GM18498 (cell line): ENCODE measurements around the gene SULT2A1.
"Not testable (repeated sequence)": the region's sequence is repeated elsewhere in the genome, so short reads cannot be mapped to it uniquely, and the experiment has no call there.

Experiments used
- ATAC-seq: cut with Tn5 transposase; IDR thresholded peaks from one replicate; pipeline ENCODE4 v1.9.1; 2021; ENCODE audit warnings: mild to moderate bottlenecking, moderate library complexity; ENCODE audit not compliant: unreplicated experiment

SULT2A1 gene

GRCh38 chr19:47886010-47886559, at the start of gene SULT2A1:
SULT2A1 (minus strand) TSS chr19:47886315; CDS start chr19:47886257, 58 bp downstream.
- no peak for ATAC-seq

GRCh38 chr19:47928581-47928980, 42.5 kb upstream of the SULT2A1 start:
- ATAC-seq: not testable (repeated sequence)

GRCh38 chr19:47920107-47920506, 34.0 kb upstream of the SULT2A1 start:
- not testable (repeated sequence) for ATAC-seq

GRCh38 chr19:47910191-47910590, 24.1 kb upstream of the SULT2A1 start:
- not testable (repeated sequence) for ATAC-seq

GRCh38 chr19:47909350-47909749, 23.2 kb upstream of the SULT2A1 start:
- not testable (repeated sequence) for ATAC-seq

GRCh38 chr19:47901370-47901769, 15.3 kb upstream of the SULT2A1 start:
- ATAC-seq: no peak

GRCh38 chr19:47899335-47899734, 13.2 kb upstream of the SULT2A1 start:
- ATAC-seq: no peak

- ATAC-seq: no peak
Observed at GRCh38 chr19:47897861-47898260, 11.7 kb upstream of the SULT2A1 start.

- no peak for ATAC-seq
Observed at GRCh38 chr19:47896773-47897172, 10.7 kb upstream of the SULT2A1 start.

- no peak for ATAC-seq
Observed at GRCh38 chr19:47896019-47896418, 9.9 kb upstream of the SULT2A1 start.

- no peak for ATAC-seq
Observed at GRCh38 chr19:47895165-47895782, 9.2 kb upstream of the SULT2A1 start.

- no peak for ATAC-seq
Observed at GRCh38 chr19:47891923-47892666, 6.0 kb upstream of the SULT2A1 start.

GRCh38 chr19:47891622-47891922, 5.5 kb upstream of the SULT2A1 start:
- no peak for ATAC-seq

- no peak for ATAC-seq
Observed at GRCh38 chr19:47890865-47891621, 4.9 kb upstream of the SULT2A1 start.

GRCh38 chr19:47885067-47885463, 1.1 kb downstream of the SULT2A1 start:
- no peak for ATAC-seq

GRCh38 chr19:47882890-47883289, 3.2 kb downstream of the SULT2A1 start:
- ATAC-seq: no peak

- no peak for ATAC-seq
Observed at GRCh38 chr19:47881757-47882156, 4.4 kb downstream of the SULT2A1 start.

GRCh38 chr19:47879385-47879784, 6.7 kb downstream of the SULT2A1 start:
- not testable (repeated sequence) for ATAC-seq

- no peak for ATAC-seq
Observed at GRCh38 chr19:47878906-47879305, 7.2 kb downstream of the SULT2A1 start.

- no peak for ATAC-seq
Observed at GRCh38 chr19:47865166-47865565, 20.9 kb downstream of the SULT2A1 start.

- no peak for ATAC-seq
Observed at GRCh38 chr19:47863514-47863936, 22.6 kb downstream of the SULT2A1 start.

GRCh38 chr19:47861630-47862029, 24.5 kb downstream of the SULT2A1 start:
- no peak for ATAC-seq
